Trophoblast cell (in vitro differentiated cells and primary cell): Measurements from ENCODE around the gene KPNA1.
A peak's percentile ranks its signal among the peaks of the same experiment; 100 is the strongest.

Experiments
- DNase-seq, 2 donors: peaks; one replicate each; pipeline ENCODE4 v3.0.0-alpha.2; 2016
- H2AFZ ChIP-seq: 2 replicates; pipeline ENCODE4 v1.6.1; 2013; ENCODE audit warnings: low read length, moderate library complexity, mild to moderate bottlenecking; ENCODE audit not compliant: insufficient read depth, poor library complexity
- H2AK5ac ChIP-seq: 2 replicates; pipeline ENCODE4 v1.6.1; 2013; ENCODE audit warnings: mild to moderate bottlenecking, low read length
- H2BK120ac ChIP-seq: 2 replicates; pipeline ENCODE4 v1.6.1; 2013; ENCODE audit warnings: low read length, mild to moderate bottlenecking, moderate library complexity; ENCODE audit not compliant: insufficient read depth, poor library complexity
- H2BK12ac ChIP-seq: 2 replicates; pipeline ENCODE4 v1.6.1; 2013; ENCODE audit warnings: mild to moderate bottlenecking, low read length, moderate library complexity
- H2BK5ac ChIP-seq: 2 replicates; pipeline ENCODE4 v1.6.1; 2013; ENCODE audit warnings: low read length, low read depth, moderate library complexity, mild to moderate bottlenecking; ENCODE audit not compliant: poor library complexity
- H3K14ac ChIP-seq: 2 replicates; pipeline ENCODE4 v1.6.1; 2013; ENCODE audit warnings: mild to moderate bottlenecking, low read length
- H3K18ac ChIP-seq: 2 replicates; pipeline ENCODE4 v1.6.1; 2013; ENCODE audit warnings: mild to moderate bottlenecking, low read length
- H3K23ac ChIP-seq: 2 replicates; pipeline ENCODE4 v1.6.1; 2013; ENCODE audit warnings: low read length
- H3K27ac ChIP-seq: 2 replicates; pipeline ENCODE4 v1.5.1; 2013; ENCODE audit warnings: low read depth, mild to moderate bottlenecking, inconsistent platforms, low read length, moderate library complexity
- H3K27me3 ChIP-seq: 2 replicates; pipeline ENCODE4 v1.6.1; 2013; ENCODE audit warnings: inconsistent platforms, mild to moderate bottlenecking, low read length, moderate library complexity; ENCODE audit not compliant: insufficient read depth
- H3K36me3 ChIP-seq, 2 experiments: 1 replicate in 1 of 2; 2 replicates in 1 of 2; pipeline ENCODE4 v1.6.1; 2013; ENCODE audit warnings: low read length in 2 of 2, mild to moderate bottlenecking in 2 of 2, moderate library complexity in 1 of 2; ENCODE audit not compliant: insufficient read depth in 2 of 2, control insufficient read depth in 1 of 2
- H3K4ac ChIP-seq: 2 replicates; pipeline ENCODE4 v1.6.1; 2013; ENCODE audit warnings: low read depth, mild to moderate bottlenecking, low read length, moderate library complexity
- H3K4me1 ChIP-seq, 2 experiments: 1 replicate in 1 of 2; 2 replicates in 1 of 2; pipeline ENCODE4 v1.6.1; 2013; ENCODE audit warnings: low read length in 2 of 2, mild to moderate bottlenecking in 2 of 2, moderate library complexity in 1 of 2; ENCODE audit not compliant: insufficient read depth in 2 of 2, control insufficient read depth in 1 of 2
- H3K4me2 ChIP-seq: 2 replicates; pipeline ENCODE4 v1.6.1; 2013; ENCODE audit warnings: inconsistent platforms, mild to moderate bottlenecking, low read length, moderate library complexity
- H3K4me3 ChIP-seq: 2 replicates; pipeline ENCODE4 v1.5.1; 2013; ENCODE audit warnings: mild to moderate bottlenecking, low read depth, low read length, inconsistent platforms
- H3K79me1 ChIP-seq: one replicate; pipeline ENCODE4 v1.6.1; 2013; ENCODE audit warnings: low read length
- H3K79me2 ChIP-seq: 2 replicates; pipeline ENCODE4 v1.6.1; 2013; ENCODE audit warnings: low read length, mild to moderate bottlenecking; ENCODE audit not compliant: control insufficient read depth, insufficient read depth, poor library complexity
- H3K9ac ChIP-seq: 2 replicates; pipeline ENCODE4 v1.6.1; 2013; ENCODE audit warnings: mild to moderate bottlenecking, low read length
- H3K9me3 ChIP-seq: 2 replicates; pipeline ENCODE4 v1.6.1; 2013; ENCODE audit warnings: low read depth, mild to moderate bottlenecking, control low read depth, inconsistent platforms, low read length; ENCODE audit not compliant: insufficient read depth
- H4K12ac ChIP-seq: 2 replicates; pipeline ENCODE4 v1.6.1; 2013; ENCODE audit warnings: low read depth, mild to moderate bottlenecking, low read length, moderate library complexity
- H4K8ac ChIP-seq: 2 replicates; pipeline ENCODE4 v1.6.1; 2013; ENCODE audit warnings: low read depth, mild to moderate bottlenecking, low read length, moderate library complexity
- H4K91ac ChIP-seq: one replicate; pipeline ENCODE4 v1.6.1; 2013; ENCODE audit warnings: low read depth, mild to moderate bottlenecking, low read length, moderate library complexity
- WGBS: extraction: QIAGEN DNeasy Blood & Tissue Kit; methylation state at CpG from one replicate; pipeline ENCODE4 v1.1.7; 2013; ENCODE audit warnings: missing lambda C conversion rate; ENCODE audit not compliant: insufficient read length, insufficient coverage; ENCODE audit errors: extremely low coverage; 5-methylcytosine and 5-hydroxymethylcytosine counted together

The KPNA1 gene

DNA sequence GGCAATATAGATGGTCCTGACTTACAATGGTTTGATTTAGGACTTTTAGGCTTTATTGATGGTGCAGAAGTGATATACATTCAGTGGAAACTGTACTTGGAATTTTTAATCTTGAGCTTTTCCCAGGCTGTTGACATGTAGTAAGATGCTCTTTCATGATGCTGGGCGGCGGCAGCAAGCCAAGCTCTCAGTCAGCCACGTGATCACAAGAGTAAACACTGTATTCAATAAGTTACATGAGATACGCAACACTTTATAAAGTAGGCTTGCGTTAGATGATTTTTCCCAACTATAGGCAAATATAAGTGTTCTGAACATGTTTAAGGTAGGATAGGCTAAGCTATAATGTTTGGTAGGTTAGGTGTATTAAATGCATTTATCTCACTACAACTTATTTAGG lies 31.4 kb upstream of the KPNA1 start:
- H3K4ac ChIP-seq: no peak overlapping the region
- H4K8ac ChIP-seq: no peak overlapping the region
- no peak overlapping the region for H2BK12ac ChIP-seq
- H3K23ac ChIP-seq: no peak overlapping the region
- no peaks in the 10 kb centered on the region for H3K36me3 ChIP-seq
- H4K12ac ChIP-seq: no peak overlapping the region
- H2BK120ac ChIP-seq: no peak overlapping the region
- H3K9ac ChIP-seq: no peak overlapping the region
- H4K91ac ChIP-seq: no peak overlapping the region
- no peak for DNase-seq
- no peak overlapping the region for H3K4me3 ChIP-seq
- no peak overlapping the region for H3K18ac ChIP-seq
- H3K79me1 ChIP-seq: no peaks in the 10 kb centered on the region
- H3K4me1 ChIP-seq: no peaks in the 10 kb centered on the region
- no peak overlapping the region for H2BK5ac ChIP-seq
- whole genome bisulfite sequencing: no CpG with 5 or more reads among the region's 5 CpGs
- H3K79me2 ChIP-seq: no peaks in the 10 kb centered on the region
- H3K9me3 ChIP-seq: no peaks in the 10 kb centered on the region
- no peak overlapping the region for H2AK5ac ChIP-seq
- no peak overlapping the region for H3K4me2 ChIP-seq
- H3K27ac ChIP-seq: no peak overlapping the region
- H2AFZ ChIP-seq: no peak overlapping the region
- no peak overlapping the region for H3K14ac ChIP-seq
- H3K27me3 ChIP-seq: no peaks in the 10 kb centered on the region

DNA sequence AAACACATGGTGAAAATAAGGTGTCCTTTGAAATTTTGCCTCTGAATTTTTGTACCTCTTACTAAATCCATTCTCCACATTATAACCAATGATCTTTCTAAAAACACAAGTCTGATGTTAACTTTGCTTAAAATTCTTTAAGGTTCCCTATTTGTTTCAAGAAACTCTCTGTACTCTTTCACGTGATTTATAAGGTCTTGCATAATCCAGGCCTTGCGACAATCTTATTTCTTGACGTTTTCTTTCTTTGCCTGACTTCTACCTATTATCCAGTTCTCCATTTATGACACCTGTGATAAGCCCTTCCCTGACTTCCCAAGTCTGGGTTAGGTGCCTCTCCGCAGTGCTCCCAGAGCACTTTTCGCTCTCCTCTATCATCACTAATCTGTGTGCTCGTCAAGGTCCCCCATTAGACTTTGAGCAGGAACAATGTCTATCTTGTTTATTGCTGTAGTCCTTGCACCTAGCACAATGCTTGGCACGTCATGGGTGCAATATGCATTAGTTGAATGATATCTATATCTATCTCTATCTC lies 24.3 kb upstream of the KPNA1 start:
- Histone ChIP-seq H4K8ac (no peak overlapping the region), H2BK120ac (no peak overlapping the region), H2AFZ (no peak overlapping the region), H3K27me3 (no peaks in the 10 kb centered on the region), H2AK5ac (no peak overlapping the region), H3K18ac (no peak overlapping the region), H3K9me3 (no peaks in the 10 kb centered on the region), H3K27ac (no peak overlapping the region), H4K91ac (no peak overlapping the region), H3K4me2 (no peak overlapping the region), H2BK12ac (no peak overlapping the region), H3K14ac (no peak overlapping the region), H3K4me1 (peaks cover 6% of the 10 kb centered on the region in 2 experiments), H3K9ac (no peak overlapping the region), H3K36me3 (no peaks in the 10 kb centered on the region), H2BK5ac (no peak overlapping the region), H3K79me1 (no peaks in the 10 kb centered on the region), H3K79me2 (no peaks in the 10 kb centered on the region), H3K4ac (no peak overlapping the region), H3K4me3 (no peak overlapping the region), H4K12ac (no peak overlapping the region), H3K23ac (no peak overlapping the region)
- WGBS: no CpG with 5 or more reads among the region's 7 CpGs
- DNase-seq: no peak

- no peak overlapping the region for H2BK120ac ChIP-seq
Measured at GRCh38 chr3:122536632-122537001, 21.9 kb upstream of the KPNA1 start.

GRCh38 chr3:122535964-122536631 lies 21.4 kb upstream of the KPNA1 start:
- Histone ChIP-seq H2BK5ac (no peak overlapping the region), H2AFZ (no peak overlapping the region), H3K27ac (no peak overlapping the region), H3K4ac (no peak overlapping the region), H3K79me1 (no peaks in the 10 kb centered on the region), H3K9ac (no peak overlapping the region), H3K79me2 (no peaks in the 10 kb centered on the region), H3K9me3 (no peaks in the 10 kb centered on the region), H2AK5ac (no peak overlapping the region), H3K27me3 (no peaks in the 10 kb centered on the region), H3K36me3 (no peaks in the 10 kb centered on the region), H4K91ac (no peak overlapping the region), H3K18ac (no peak overlapping the region), H4K8ac (no peak overlapping the region), H2BK12ac (no peak overlapping the region), H2BK120ac (no peak overlapping the region), H4K12ac (no peak overlapping the region), H3K14ac (no peak overlapping the region), H3K23ac (no peak overlapping the region), H3K4me1 (peaks cover 6% of the 10 kb centered on the region in 2 experiments), H3K4me2 (no peak overlapping the region), H3K4me3 (no peak overlapping the region)
- DNase-seq: peak in 1 of 2 donors; percentile 14
- no CpG with 5 or more reads among the region's 6 CpGs for WGBS

More at GRCh38 chr3:122536632-122537001, 21.9 kb upstream of the KPNA1 start:
- H3K14ac ChIP-seq: no peak overlapping the region
- H3K23ac ChIP-seq: no peak overlapping the region
- no peak for DNase-seq
- no CpG with 5 or more reads among the region's 3 CpGs for WGBS
- H4K91ac ChIP-seq: no peak overlapping the region
- H2BK5ac ChIP-seq: no peak overlapping the region
- H3K79me2 ChIP-seq: no peaks in the 10 kb centered on the region
- no peaks in the 10 kb centered on the region for H3K36me3 ChIP-seq
- no peaks in the 10 kb centered on the region for H3K79me1 ChIP-seq
- H2BK12ac ChIP-seq: no peak overlapping the region
- no peaks in the 10 kb centered on the region for H3K9me3 ChIP-seq
- no peak overlapping the region for H2AK5ac ChIP-seq
- no peaks in the 10 kb centered on the region for H3K27me3 ChIP-seq
- no peak overlapping the region for H3K4me3 ChIP-seq
- H3K9ac ChIP-seq: no peak overlapping the region
- no peak overlapping the region for H3K18ac ChIP-seq
- no peak overlapping the region for H2AFZ ChIP-seq
- no peak overlapping the region for H4K8ac ChIP-seq
- H3K4ac ChIP-seq: no peak overlapping the region
- peaks cover 6% of the 10 kb centered on the region in 2 experiments for H3K4me1 ChIP-seq
- H4K12ac ChIP-seq: no peak overlapping the region
- no peak overlapping the region for H3K27ac ChIP-seq
- H3K4me2 ChIP-seq: no peak overlapping the region
